HG03135 (cell line): Measurements from ENCODE around the gene FBXL3.
A peak's percentile ranks its signal among the peaks of the same experiment; 100 is the strongest.
"Not testable (repeated sequence)": the region's sequence is repeated elsewhere in the genome, so short reads cannot be mapped to it uniquely, and the experiment has no call there.

Experiments
- ATAC-seq: cut with Tn5 transposase; IDR thresholded peaks from one replicate; pipeline ENCODE4 v1.9.1; 2021; ENCODE audit warnings: mild to moderate bottlenecking, moderate library complexity; ENCODE audit not compliant: unreplicated experiment

The FBXL3 gene

GRCh38 chr13:76991796-76992547, 35.0 kb downstream of the FBXL3 start, which contains the start of gene CLN5:
Gene CLN5, plus strand, starts transcription at chr13:76992081. Its CDS starts 18 bp downstream, at chr13:76992099.
- ATAC-seq = peak; percentile 97

DNA sequence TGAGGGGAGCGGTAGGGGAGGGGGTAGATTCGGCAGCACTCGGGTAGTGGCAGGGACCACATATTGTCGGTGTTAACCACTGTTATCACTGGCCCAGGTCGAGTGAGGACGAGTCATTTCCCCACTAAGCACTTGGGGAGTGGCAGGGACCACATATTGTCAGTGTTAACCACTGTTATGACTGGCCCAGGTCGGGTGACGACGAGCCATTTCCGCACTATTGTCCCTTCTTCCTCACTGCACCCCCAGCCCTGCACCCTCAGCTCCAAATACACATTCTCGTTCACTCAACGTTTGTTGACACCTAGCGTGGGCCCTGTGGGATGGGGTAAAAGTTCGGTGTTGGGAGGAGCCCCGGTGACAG, 35.5 kb downstream of the FBXL3 start:
- ATAC-seq = peak; percentile 44

DNA sequence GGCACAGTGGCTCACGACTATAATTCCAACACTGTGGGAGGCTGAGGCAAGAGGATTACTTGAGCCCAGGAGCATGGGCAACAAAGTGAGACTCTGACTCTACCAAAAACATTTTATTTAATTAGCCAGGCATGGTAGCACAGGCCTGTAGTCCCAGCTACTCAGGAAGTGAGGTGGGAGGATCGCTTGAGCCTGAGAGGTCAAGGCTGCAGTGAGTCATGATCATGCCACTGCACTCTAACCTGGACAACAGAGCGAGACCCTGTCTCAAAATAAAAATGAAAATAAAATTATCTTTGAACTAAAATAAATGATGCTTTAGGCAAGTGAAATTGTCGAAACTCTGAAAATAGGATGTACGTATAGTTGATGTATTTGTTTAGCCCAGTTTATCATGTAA, 43.3 kb downstream of the FBXL3 start:
- ATAC-seq = no peak

DNA sequence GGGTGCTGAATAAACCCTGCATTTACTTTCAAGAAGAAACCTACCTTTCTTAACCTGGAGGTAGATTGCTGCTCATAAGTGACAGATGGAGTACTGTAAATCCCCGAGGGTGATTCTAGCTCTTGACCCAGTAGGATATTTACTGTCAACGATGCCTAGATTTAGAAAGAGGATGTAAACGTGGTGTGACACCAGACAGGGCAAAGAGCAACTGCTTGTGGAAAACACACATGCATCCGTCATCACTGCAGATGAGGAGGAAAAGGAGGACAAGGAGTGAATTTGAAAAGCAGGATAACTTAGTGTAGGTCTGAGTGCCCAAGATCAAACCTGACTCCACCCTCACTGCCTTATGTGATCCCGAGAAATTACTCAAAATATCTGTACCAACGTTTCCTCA, 44.9 kb downstream of the FBXL3 start:
- ATAC-seq = no peak

DNA sequence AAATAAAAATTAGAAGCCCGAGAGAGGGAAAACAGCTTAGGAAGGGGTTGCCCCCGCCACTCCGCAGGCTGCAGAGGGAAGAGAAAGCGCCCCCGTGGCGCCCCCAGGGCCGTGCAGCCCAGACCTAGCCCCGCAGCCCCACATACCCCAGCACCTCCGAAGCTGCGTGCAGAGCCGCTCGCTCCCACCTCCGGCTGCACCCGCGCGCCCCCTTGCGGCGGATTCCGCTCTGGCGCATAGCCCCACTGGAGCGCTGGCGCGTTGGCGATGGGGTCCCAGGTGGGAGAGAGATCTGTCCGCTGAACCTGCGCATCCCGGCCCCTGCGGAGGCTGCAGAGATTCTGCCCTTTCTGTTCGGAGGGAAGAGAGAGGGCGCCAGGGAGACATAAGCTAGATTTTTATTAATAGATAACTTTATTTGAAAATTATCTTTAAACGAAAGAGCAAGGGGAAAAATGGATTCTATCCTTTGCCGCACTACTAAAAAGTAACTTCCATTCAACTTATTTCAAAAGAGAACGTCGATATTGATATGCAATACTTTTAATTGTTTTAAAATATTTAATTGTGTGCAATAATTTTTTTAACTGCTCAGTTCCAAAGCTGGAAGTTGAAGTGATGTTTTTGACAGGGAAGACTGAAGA, 46.8 kb downstream of the FBXL3 start:
- ATAC-seq = peak; percentile 98

DNA sequence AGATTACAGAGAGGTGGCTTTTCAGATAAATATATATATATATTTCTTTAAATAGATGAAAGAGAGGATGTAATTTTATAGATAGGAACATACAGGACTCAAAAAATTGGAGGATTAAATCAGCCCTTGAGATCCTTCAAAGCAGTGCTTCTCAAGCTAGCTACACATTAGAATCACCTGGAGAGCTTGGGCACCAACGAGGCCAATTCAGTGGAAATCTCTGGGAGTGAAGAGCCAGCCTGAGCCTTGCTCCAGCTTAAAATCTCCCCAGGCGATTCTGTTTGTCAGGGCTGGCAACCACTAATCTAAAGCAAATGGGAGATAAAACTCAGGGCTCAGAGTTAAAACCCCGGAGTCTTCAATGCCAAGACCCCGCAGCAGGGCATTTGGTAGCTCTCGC, 50.0 kb downstream of the FBXL3 start:
- no peak for ATAC-seq

DNA sequence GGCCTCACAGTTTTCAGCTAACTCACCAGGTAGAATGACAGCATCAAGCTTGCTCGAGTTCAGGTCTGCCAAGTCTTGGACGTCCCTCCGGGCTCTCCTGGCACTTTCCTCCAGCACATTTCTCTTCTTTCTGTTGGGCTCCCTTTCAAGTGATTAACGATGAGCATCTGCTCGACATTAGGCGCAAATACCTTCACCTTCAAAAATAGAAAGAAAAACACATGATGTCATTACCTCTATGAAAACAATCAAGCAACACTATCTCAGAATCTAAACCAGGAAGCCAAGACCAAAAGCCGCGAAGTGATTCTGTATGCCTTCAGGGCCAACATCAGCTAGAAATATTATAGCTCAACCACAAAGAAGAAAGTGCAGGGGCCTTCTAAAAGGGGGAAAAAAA, 50.5 kb downstream of the FBXL3 start:
- ATAC-seq = no peak

GRCh38 chr13:76975863-76976262, 51.1 kb downstream of the FBXL3 start:
- ATAC-seq = no peak

- ATAC-seq = no peak
Measured at GRCh38 chr13:76974618-76974975, 52.4 kb downstream of the FBXL3 start.

- no peak for ATAC-seq
Measured at GRCh38 chr13:76973920-76974617, 52.9 kb downstream of the FBXL3 start.

DNA sequence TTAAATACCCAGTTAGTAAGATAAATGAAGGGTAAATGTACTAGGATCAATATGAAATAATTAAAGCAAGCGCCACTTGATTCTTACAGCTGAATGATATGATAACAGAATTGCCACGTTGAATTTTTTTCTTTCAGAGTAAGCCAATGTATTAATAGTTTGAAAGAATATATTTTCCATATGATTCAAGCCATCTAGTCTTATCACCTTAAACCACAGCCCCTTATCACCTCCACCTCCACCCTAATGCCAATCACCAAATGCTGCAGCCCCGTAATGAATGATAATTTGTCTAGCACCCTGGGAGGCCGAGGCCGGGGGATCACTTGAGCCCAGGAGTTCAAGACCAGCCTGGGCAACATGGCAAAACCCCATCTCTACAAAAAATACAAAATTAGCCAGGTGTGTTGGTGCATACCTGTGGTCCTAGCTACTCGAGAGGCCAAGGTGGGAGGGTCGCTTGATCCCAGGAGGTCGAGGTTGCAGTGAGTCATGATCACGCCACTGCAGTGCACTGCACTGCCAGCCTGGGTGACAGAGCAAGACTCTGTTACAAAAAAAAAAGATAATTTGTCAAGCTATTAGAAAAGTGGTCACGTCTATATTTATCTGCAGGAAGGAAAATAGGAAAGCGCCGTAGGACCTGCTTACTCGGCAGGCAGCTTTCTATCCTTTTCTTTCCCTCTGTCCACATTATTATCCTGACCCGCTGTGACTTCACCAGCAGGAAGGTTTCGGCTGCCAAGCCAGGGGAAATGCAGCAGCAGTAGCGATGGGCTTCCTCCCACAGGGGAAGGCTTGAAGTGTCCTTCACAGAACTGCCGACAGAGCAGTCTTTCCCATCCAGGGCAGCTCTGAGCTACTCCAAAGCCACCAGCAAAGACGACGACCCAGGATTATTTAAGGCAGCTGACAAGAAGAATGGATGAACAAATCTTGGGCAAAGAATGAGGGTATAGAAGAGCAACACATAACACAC, 54.8 kb downstream of the FBXL3 start:
- ATAC-seq = no peak

- ATAC-seq = no peak
Measured at GRCh38 chr13:76971215-76971614, 55.7 kb downstream of the FBXL3 start.

GRCh38 chr13:76969488-76970365, 57.2 kb downstream of the FBXL3 start:
- ATAC-seq = no peak

- no peak for ATAC-seq
Measured at GRCh38 chr13:76968041-76968440, 58.9 kb downstream of the FBXL3 start.

DNA sequence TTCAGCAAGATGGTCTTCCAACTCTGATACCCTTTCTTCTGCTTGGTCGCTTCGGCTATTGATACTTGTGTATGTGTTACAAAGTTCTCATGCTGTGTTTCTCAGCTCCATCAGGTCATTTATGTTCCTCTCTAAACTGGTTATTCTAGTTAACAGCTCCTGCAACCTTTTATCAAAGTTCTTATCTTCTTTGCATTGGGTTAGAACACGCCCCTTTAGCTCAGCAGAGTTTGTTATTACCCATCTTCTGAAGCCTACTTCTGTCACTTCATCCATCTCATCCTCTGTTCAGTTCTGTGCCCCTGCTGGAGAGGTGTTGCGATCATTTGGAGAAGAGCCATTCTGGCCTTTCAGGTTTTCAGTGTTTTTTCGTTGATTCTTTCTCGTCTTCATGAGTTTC, 59.9 kb downstream of the FBXL3 start:
- ATAC-seq = no peak

- no peak for ATAC-seq
Measured at GRCh38 chr13:76965759-76966421, 61.1 kb downstream of the FBXL3 start.

DNA sequence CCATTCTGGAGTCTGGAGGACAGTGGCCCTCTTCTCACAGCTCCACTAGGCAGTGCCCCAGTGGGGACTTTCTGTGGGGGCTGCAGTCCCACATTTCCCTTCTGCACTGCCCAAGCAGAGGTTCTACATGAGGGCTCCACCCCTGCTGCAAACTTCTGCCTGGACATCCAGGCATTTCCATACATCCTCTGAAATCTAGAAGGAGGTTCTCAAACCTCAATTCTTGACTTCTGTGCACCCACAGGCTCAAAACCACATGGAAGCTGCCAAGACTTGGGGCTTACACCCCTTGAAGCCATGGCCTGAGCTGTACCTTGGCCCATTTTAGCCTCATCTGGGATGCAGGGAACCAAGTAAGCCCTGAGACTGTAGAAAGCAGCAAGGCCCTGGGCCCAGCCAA, 67.2 kb downstream of the FBXL3 start:
- ATAC-seq = not testable (repeated sequence)

GRCh38 chr13:76958841-76959432, 68.0 kb downstream of the FBXL3 start:
- no peak for ATAC-seq

DNA sequence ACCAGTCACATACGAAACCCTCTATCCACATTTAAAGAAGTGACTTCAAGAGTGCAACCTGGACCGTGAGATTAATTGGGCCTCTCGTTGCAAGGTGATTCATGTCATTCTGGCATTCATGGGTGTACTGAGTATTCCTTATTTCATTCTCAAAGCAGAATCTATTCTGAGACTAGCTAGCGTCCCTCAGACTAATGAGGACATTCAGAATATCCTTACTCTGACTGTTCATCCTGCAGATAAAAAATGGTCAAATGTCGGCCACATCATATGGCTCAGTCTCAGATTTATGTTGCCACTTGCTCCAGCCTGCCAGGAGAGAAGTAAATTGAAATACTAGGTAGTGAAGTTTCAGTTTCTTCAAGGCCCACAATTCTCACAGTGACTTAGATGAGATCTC, 71.3 kb downstream of the FBXL3 start:
- no peak for ATAC-seq
